Dedifferentiated amniotic fluid mesenchymal stem cell (primary cell): Measurements from ENCODE around the gene BIRC7.
A peak's percentile ranks its signal among the peaks of the same experiment; 100 is the strongest.

Experiments
- DNase-seq: peaks from one replicate; pipeline ENCODE4 v3.0.0-alpha.2; 2016; ENCODE audit errors: extremely low spot score

Gene BIRC7

GRCh38 chr20:63225082-63225454, 10.6 kb upstream of the BIRC7 start:
- DNase-seq: no peak

GRCh38 chr20:63226042-63226943, 9.4 kb upstream of the BIRC7 start:
- no peak for DNase-seq

GRCh38 chr20:63227260-63227659, 8.4 kb upstream of the BIRC7 start:
- no peak for DNase-seq

GRCh38 chr20:63228806-63229205, 6.9 kb upstream of the BIRC7 start:
- no peak for DNase-seq

GRCh38 chr20:63230800-63231268, 4.9 kb upstream of the BIRC7 start:
- DNase-seq: peak; percentile 33

GRCh38 chr20:63232235-63233060, 3.3 kb upstream of the BIRC7 start:
- DNase-seq: peak; percentile 32

- no peak for DNase-seq
Measured at GRCh38 chr20:63233061-63233344, 2.7 kb upstream of the BIRC7 start.

GRCh38 chr20:63233924-63234323, 1.8 kb upstream of the BIRC7 start:
- no peak for DNase-seq

- DNase-seq: no peak
Measured at GRCh38 chr20:63234693-63235398, 859 bp upstream of the BIRC7 start.

- no peak for DNase-seq
Measured at GRCh38 chr20:63236116-63236837, 572 bp downstream of the BIRC7 start.

- no peak for DNase-seq
Measured at GRCh38 chr20:63238031-63238430, 2.3 kb downstream of the BIRC7 start.

GRCh38 chr20:63238514-63239125, 2.9 kb downstream of the BIRC7 start:
- DNase-seq: no peak

GRCh38 chr20:63239431-63239830, 3.7 kb downstream of the BIRC7 start:
- no peak for DNase-seq

GRCh38 chr20:63240004-63240403, 4.3 kb downstream of the BIRC7 start:
- DNase-seq: no peak

GRCh38 chr20:63241272-63241671, 5.6 kb downstream of the BIRC7 start:
- DNase-seq: no peak

GRCh38 chr20:63242736-63243135, 7.0 kb downstream of the BIRC7 start:
- DNase-seq: no peak

- DNase-seq: no peak
Measured at GRCh38 chr20:63243604-63244247, 8.0 kb downstream of the BIRC7 start.

- no peak for DNase-seq
Measured at GRCh38 chr20:63244468-63244867, 8.8 kb downstream of the BIRC7 start.

GRCh38 chr20:63246490-63247288, 11.0 kb downstream of the BIRC7 start:
- no peak for DNase-seq

- no peak for DNase-seq
Measured at GRCh38 chr20:63247671-63248228, 12.0 kb downstream of the BIRC7 start.
